HUES64 (cell line): ENCODE measurements around the gene HSD17B10.

Source experiments
- H3K27ac ChIP-seq: 2 replicates; pipeline ENCODE4 v1.7.0; 2013; ENCODE audit warnings: low read depth, low read length, inconsistent platforms
- H3K27me3 ChIP-seq: 2 replicates; pipeline ENCODE4 v1.6.1; 2013; ENCODE audit warnings: mild to moderate bottlenecking, low read length; ENCODE audit not compliant: insufficient read depth
- H3K36me3 ChIP-seq: 2 replicates; pipeline ENCODE4 v1.6.1; 2013; ENCODE audit warnings: mild to moderate bottlenecking, low read length; ENCODE audit not compliant: insufficient read depth
- H3K4me1 ChIP-seq: 2 replicates; pipeline ENCODE4 v1.6.1; 2013; ENCODE audit warnings: mild to moderate bottlenecking, low read length, moderate library complexity; ENCODE audit not compliant: insufficient read depth
- H3K4me3 ChIP-seq: 2 replicates; pipeline ENCODE4 v1.5.1; 2013; ENCODE audit warnings: mild to moderate bottlenecking, low read length, moderate library complexity
- H3K9ac ChIP-seq: 2 replicates; pipeline ENCODE4 v1.6.1; 2013; ENCODE audit warnings: mild to moderate bottlenecking, low read depth, low read length
- H3K9me3 ChIP-seq: 2 replicates; pipeline ENCODE4 v1.6.1; 2013; ENCODE audit warnings: low read depth, low read length; ENCODE audit not compliant: insufficient read depth
- WGBS: fragments of 150-250, 120-280 bp; methylation state at CpG from one replicate; pipeline ENCODE4 v1.1.7; 2013; ENCODE audit warnings: missing lambda C conversion rate; 5-methylcytosine and 5-hydroxymethylcytosine counted together

The HSD17B10 gene

GRCh38 chrX:53395605-53396298 lies 38.4 kb downstream of the HSD17B10 start:
- Histone ChIP-seq H3K4me3 (no peak overlapping the region), H3K27me3 (no peaks in the 10 kb centered on the region), H3K36me3 (peaks cover 82% of the 10 kb centered on the region), H3K27ac (no peak overlapping the region), H3K9me3 (no peaks in the 10 kb centered on the region), H3K9ac (no peak overlapping the region), H3K4me1 (0 out of 2 replicates have a peak, but pooled peaks cover 5% of the 10 kb centered on the region)
- 94% methylated on average over 2 of the region's 2 CpGs for WGBS

GRCh38 chrX:53383376-53384076 lies 50.6 kb downstream of the HSD17B10 start:
- no peak overlapping the region for H3K27ac ChIP-seq
- H3K36me3 ChIP-seq, result peaks cover 82% of the 10 kb centered on the region
- no peaks in the 10 kb centered on the region for H3K27me3 ChIP-seq
- no peaks in the 10 kb centered on the region for H3K9me3 ChIP-seq
- no peaks in the 10 kb centered on the region for H3K4me1 ChIP-seq
- no peak overlapping the region for H3K9ac ChIP-seq
- WGBS, result 87% methylated on average over 3 of the region's 4 CpGs
- no peak overlapping the region for H3K4me3 ChIP-seq
